ENCODE data around the gene SERPINA4. TPM values are rescaled to one million over a fixed set of nuclear protein-coding genes. Genes with fewer than 3 reads are reported as not detected.

Gene SERPINA4
- total RNA-seq, 1 donor from 2014 or later = not detected

DNA sequence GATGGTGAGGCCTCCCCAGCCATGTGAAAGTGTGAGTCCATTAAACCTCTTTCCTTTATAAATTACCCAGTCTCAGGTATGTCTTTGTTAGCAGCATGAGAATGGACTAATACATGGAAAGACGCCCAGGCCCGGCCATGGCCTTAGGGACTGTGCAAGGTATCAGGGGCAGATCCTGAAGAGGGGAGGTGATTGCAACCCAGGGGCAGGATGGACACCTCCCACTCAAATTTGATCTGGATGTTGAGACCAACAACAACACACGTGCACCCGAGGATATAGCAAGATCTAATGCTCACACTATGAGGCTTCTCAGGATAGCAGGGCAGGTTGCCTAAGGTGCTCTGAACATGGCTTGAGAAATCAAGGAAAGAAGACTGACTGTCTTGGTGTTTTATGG lies 13.5 kb upstream of the SERPINA4 start:
- Mint-ChIP-seq H3K4me3 (no peak overlapping the region), H3K9me3 (peaks cover 8% of the 10 kb centered on the region), H3K27ac (peak overlapping the region; percentile 38), H3K36me3 (no peaks in the 10 kb centered on the region), H3K4me1 (peaks cover 29% of the 10 kb centered on the region), H3K27me3 (ENCODE audit: insufficient read depth, low read depth) (peaks cover 10% of the 10 kb centered on the region)
- Histone ChIP-seq H3K4me1 (peaks cover 4% of the 10 kb centered on the region), H3K27me3 (no peaks in the 10 kb centered on the region), H3K4me3 (no peak overlapping the region), H2AFZ (replicated peaks) (no peak overlapping the region), H3K4me2 (no peak overlapping the region), H4K20me1 (ENCODE audit: low read depth) (no peaks in the 10 kb centered on the region), H3F3A (ENCODE audit: low read depth) (peaks cover 12% of the 10 kb centered on the region), H3K79me2 (ENCODE audit: low read depth) (no peaks in the 10 kb centered on the region), H3K27ac (no peak overlapping the region), H3K9ac (no peak overlapping the region), H3K36me3 (no peaks in the 10 kb centered on the region), H3K9me3 (ENCODE audit: low read depth) (no peaks in the 10 kb centered on the region)
- no peak for DNase-seq (ENCODE audit: low spot score)
- no peak for TF ChIP-seq EZH2phosphoT487 (IDR thresholded peaks at IDR 0.05)

DNA sequence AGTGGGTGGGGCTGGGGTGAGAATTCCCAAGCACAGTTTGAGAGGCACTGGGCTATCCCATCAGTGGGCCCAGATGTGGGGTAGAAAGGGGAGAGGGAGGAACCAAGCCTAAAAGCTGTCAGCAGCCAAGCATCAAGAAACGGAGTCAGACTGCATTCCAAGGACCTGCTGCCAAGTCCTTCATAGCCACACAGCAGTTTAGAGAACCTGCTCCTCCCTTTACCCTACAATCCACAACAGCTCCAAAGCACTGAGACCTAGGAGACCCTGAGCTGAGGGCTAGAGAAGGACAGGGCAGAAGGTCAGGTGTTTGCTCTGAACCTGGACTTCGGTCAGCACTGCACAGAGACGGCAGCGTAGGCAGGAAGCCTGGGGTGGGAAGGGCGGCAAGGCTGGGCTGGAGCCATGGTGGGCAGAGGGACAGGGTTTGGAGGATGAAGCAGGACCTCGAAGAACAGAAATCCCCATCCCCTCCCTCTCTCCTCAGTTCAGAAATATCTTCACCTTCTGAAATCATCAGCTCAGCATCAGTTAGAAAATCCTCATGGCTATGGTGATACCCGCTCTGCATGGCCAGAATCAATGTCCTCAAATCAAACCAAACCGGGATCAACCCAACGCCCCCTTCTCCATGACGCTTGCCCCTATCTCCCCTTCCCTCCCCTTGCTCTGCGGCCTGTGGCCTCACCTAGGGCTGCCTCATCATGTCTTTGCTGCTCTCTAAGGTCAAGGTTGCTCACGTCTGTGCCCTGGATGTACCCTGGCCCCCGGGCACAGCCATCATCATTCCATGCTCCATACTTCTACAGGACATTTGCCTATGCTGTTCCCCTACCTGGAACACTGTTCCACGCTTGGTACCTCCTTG lies 12.9 kb upstream of the SERPINA4 start:
- peak overlapping the region; percentile 38 for H3K27ac Mint-ChIP-seq
- H4K20me1 ChIP-seq (ENCODE audit: low read depth) = no peaks in the 10 kb centered on the region
- H3K9ac ChIP-seq = no peak overlapping the region
- H3K9me3 ChIP-seq (ENCODE audit: low read depth) = no peaks in the 10 kb centered on the region
- no peak overlapping the region for H3K4me2 ChIP-seq
- no peaks in the 10 kb centered on the region for H3K36me3 ChIP-seq
- H3K36me3 Mint-ChIP-seq = no peaks in the 10 kb centered on the region
- TF ChIP-seq EZH2phosphoT487 (IDR thresholded peaks at IDR 0.05) (no peak), EZH2 (IDR thresholded peaks at IDR 0.05) (no peak)
- TF ChIP-seq, protein P1, sequence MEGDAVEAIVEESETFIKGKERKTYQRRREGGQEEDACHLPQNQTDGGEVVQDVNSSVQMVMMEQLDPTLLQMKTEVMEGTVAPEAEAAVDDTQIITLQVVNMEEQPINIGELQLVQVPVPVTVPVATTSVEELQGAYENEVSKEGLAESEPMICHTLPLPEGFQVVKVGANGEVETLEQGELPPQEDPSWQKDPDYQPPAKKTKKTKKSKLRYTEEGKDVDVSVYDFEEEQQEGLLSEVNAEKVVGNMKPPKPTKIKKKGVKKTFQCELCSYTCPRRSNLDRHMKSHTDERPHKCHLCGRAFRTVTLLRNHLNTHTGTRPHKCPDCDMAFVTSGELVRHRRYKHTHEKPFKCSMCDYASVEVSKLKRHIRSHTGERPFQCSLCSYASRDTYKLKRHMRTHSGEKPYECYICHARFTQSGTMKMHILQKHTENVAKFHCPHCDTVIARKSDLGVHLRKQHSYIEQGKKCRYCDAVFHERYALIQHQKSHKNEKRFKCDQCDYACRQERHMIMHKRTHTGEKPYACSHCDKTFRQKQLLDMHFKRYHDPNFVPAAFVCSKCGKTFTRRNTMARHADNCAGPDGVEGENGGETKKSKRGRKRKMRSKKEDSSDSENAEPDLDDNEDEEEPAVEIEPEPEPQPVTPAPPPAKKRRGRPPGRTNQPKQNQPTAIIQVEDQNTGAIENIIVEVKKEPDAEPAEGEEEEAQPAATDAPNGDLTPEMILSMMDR (IDR thresholded peaks at IDR 0.05) = no peak
- DNase-seq (ENCODE audit: low spot score) = no peak
- peaks cover 4% of the 10 kb centered on the region for H3K4me1 ChIP-seq
- no peaks in the 10 kb centered on the region for H3K79me2 ChIP-seq (ENCODE audit: low read depth)
- H2AFZ ChIP-seq (replicated peaks) = no peak overlapping the region
- H3K27ac ChIP-seq = no peak overlapping the region
- H3F3A ChIP-seq (ENCODE audit: low read depth) = peaks cover 12% of the 10 kb centered on the region
- no peak overlapping the region for H3K4me3 Mint-ChIP-seq
- peaks cover 10% of the 10 kb centered on the region for H3K27me3 Mint-ChIP-seq (ENCODE audit: insufficient read depth, low read depth)
- H3K4me3 ChIP-seq = no peak overlapping the region
- H3K9me3 Mint-ChIP-seq = peaks cover 8% of the 10 kb centered on the region
- no peaks in the 10 kb centered on the region for H3K27me3 ChIP-seq
- H3K4me1 Mint-ChIP-seq = peaks cover 23% of the 10 kb centered on the region

DNA sequence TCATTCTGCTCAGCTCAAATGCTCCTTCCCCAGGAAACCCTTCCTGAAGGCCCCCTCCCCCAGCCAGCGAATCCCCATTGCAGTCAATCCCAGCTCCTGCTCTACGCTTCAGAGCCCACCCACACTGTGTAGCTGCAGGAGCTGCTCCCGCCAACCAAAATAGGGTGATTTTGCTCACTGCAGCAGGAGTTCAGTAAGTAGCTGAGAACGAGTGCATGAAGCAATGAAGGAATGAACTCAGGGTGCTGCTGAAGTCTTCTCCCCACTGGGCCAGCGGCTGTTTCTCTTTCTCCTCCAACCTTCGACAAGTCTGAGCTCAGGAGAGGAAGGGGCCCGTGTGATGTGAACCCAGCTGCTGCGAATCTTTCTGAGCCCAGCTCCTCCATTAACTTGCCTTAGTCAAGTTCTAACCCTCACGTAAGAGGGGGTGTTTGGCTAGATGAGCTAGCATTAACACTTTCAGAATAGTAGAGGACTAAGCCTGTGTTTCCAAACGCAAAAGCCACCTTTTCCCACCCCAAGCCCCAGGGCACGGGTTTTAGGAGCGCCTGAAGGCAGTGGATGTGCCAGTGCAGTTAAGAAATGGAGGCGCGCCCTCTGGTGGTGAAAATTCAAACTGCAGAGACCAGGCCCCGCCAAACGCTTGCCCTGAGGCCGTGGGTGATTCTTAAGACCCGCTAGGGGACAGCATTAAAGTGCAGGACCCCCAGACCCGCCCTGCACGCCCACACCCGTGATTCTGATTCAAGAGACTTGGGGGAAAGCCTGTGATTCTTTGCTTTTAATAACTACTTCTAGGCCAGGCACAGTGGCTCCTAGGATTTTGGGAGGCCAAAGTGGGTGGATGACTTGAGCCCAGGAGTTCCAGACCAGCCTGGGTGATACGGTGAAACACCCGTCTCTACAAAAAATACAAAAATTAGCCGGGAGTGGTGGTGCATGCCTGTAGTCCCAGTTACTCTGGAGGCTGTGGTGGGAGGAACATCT lies 11.9 kb upstream of the SERPINA4 start:
- no peak overlapping the region for H3K27ac Mint-ChIP-seq
- TF ChIP-seq EZH2 (IDR thresholded peaks at IDR 0.05) = no peak
- no peak for TF ChIP-seq EZH2phosphoT487 (IDR thresholded peaks at IDR 0.05)
- TF ChIP-seq, protein P1 (IDR thresholded peaks at IDR 0.05) = peak; percentile 98
- H3K27me3 Mint-ChIP-seq (ENCODE audit: insufficient read depth, low read depth) = peaks cover 10% of the 10 kb centered on the region
- no peak overlapping the region for H3K4me3 Mint-ChIP-seq
- Histone ChIP-seq H3K9me3 (ENCODE audit: low read depth) (no peaks in the 10 kb centered on the region), H2AFZ (replicated peaks) (peak overlapping the region; percentile 97), H3K4me2 (no peak overlapping the region), H3K4me1 (peaks cover 4% of the 10 kb centered on the region), H3K79me2 (ENCODE audit: low read depth) (no peaks in the 10 kb centered on the region), H3F3A (ENCODE audit: low read depth) (peaks cover 12% of the 10 kb centered on the region), H3K9ac (no peak overlapping the region), H3K27me3 (no peaks in the 10 kb centered on the region), H3K27ac (no peak overlapping the region), H3K36me3 (no peaks in the 10 kb centered on the region), H4K20me1 (ENCODE audit: low read depth) (no peaks in the 10 kb centered on the region), H3K4me3 (no peak overlapping the region)
- peaks cover 16% of the 10 kb centered on the region for H3K4me1 Mint-ChIP-seq
- no peaks in the 10 kb centered on the region for H3K36me3 Mint-ChIP-seq
- peak; percentile 83 for DNase-seq (ENCODE audit: low spot score)
- H3K9me3 Mint-ChIP-seq = peaks cover 12% of the 10 kb centered on the region

Measured in neural progenitor cell (in vitro differentiated cells).